Esophagus squamous epithelium (tissue), 5 donors: ENCODE data around the gene PLEKHM1. TPM values are rescaled to one million over a fixed set of nuclear protein-coding genes. Genes with fewer than 3 reads are reported as not detected.
"Not testable (repeated sequence)": the region's sequence is repeated elsewhere in the genome, so short reads cannot be mapped to it uniquely, and the experiment has no call there.

Experiments used
- DNase-seq: peaks from one replicate; lab custom pipeline; 2025; lab: John Stamatoyannopoulos, UW
- H3K27ac ChIP-seq, 4 donors: fragments of 200-600 bp; sonication (generic); one replicate each; pipeline ENCODE4 v1.5.1; 2016 to 2019; ENCODE audit warnings: mild to moderate bottlenecking in 1 of 4
- H3K27me3 ChIP-seq, 4 donors: fragments of 200-600 bp; sonication (generic); 1 replicate in 3 of 4; 2 replicates in 1 of 4; pipeline versions ENCODE4 v1.5.1 to v1.6.0; 2017 to 2021; ENCODE audit warnings: antibody characterized with exemption in 1 of 4
- H3K36me3 ChIP-seq, 3 donors: fragments of 200-600 bp; sonication (generic); one replicate each; pipeline ENCODE4 v1.5.1; 2016 to 2019
- H3K4me1 ChIP-seq, 3 donors: fragments of 200-600 bp; sonication (generic); one replicate each; pipeline ENCODE4 v1.5.1; 2017 to 2019
- H3K4me3 ChIP-seq, 4 donors: fragments of 200-600 bp; sonication (generic); 1 replicate in 3 of 4; 2 replicates in 1 of 4; pipeline ENCODE4 v1.5.1; 2016 to 2019; ENCODE audit warnings: mild to moderate bottlenecking in 2 of 4, moderate library complexity in 1 of 4
- H3K9me3 ChIP-seq, 3 donors: fragments of 200-600 bp; sonication (generic); one replicate each; pipeline ENCODE4 v1.5.1; 2016 to 2019
- POLR2A ChIP-seq, 4 donors: fragments of 450-650 bp; IDR thresholded peaks; one replicate each; pipeline ENCODE4 v1.6.1; 2017; ENCODE audit warnings: antibody characterized with exemption in 4 of 4, mild to moderate bottlenecking in 4 of 4, moderate library complexity in 3 of 4
- WGBS, 2 donors: methylation state at CpG; one replicate each; pipeline ENCODE4 v1.1.5; 2018; 5-methylcytosine and 5-hydroxymethylcytosine counted together
- intact Hi-C: fragments of 100-400 bp; cut with DNase I; formaldehyde crosslinking; loops from one replicate; pipeline ENCODE4 v1.15.0; 2022
- total RNA-seq, 4 donors: library from RNA; depleted of rRNA; stranded (reverse); fragments of >200 nt; gene quantifications; one replicate each; pipeline ENCODE4 v1.1.0, GENCODE V29; 2016
- TF ChIP-seq, protein P1 (sequence below), 6 experiments: fragments of 450-650 bp in 4 of 6; fragments of 200-600 bp in 2 of 6; sonication (generic) in 2 of 6; IDR thresholded peaks; one replicate each; pipeline ENCODE4 v1.5.1; 2016 to 2019; ENCODE audit warnings: antibody characterized with exemption in 6 of 6, mild to moderate bottlenecking in 4 of 6, moderate library complexity in 4 of 6
- donor health status: DM: yes; HTN: yes; CAD: no.

The PLEKHM1 gene
- total RNA-seq, 4 donors from 2014 or later = 47.7 to 105 (median 81.1) TPM

DNA sequence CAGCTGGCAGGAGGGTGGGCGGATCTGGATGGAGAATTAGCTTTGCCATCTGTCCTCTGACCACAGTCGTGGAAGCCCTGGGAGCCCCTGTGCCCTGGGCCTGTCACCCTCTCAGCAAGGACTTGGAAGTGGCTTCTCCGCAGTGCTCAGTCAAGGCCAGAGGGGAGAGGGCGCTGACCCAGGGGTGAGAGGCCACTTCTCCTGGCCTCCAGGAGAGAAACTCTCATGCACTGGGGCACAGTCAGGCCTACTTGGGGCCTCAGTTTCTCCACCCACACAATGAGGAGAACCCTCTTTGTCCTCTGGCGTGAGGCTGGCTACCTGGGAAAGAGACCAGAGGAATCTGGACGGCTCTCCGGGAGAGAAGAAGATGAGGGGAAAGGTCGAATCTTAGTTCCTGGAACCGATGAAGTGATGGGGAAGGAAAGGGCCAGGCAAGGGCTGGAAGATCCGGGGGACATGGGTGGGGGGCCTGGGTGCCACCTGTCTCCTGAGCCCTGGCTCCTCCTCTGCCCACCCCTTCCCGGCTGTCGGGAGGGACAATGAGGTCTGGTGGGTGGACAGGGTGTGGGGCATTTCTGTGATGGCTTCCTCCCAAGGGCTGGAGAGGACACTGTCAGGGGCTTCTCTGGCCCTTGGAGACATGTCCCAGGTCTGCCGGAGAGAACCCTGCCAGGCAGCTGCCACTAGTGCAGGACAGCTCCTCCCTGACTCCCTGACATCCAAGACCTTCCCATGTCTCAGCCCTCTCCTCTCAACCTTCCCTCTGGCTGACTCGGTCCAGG lies 48.8 kb downstream of the PLEKHM1 start:
- DNase-seq = no peak
- H3K27ac ChIP-seq = peak overlapping the region in 3 of 4 donors; percentile 78 to 80 (median 79)
- no peaks in the 10 kb centered on the region for H3K27me3 ChIP-seq
- peaks cover 11 to 83% (median 20%) of the 10 kb centered on the region in 3 donors for H3K36me3 ChIP-seq
- WGBS, 2 donors = 71 to 76% methylated on average over 5 to 6 of the region's 14 CpGs
- no peaks in the 10 kb centered on the region for H3K9me3 ChIP-seq
- peaks cover 19 to 54% (median 20%) of the 10 kb centered on the region in 3 donors for H3K4me1 ChIP-seq
- intact Hi-C loops = no loop called here
- no peak overlapping the region for H3K4me3 ChIP-seq
- TF ChIP-seq, protein P1, sequence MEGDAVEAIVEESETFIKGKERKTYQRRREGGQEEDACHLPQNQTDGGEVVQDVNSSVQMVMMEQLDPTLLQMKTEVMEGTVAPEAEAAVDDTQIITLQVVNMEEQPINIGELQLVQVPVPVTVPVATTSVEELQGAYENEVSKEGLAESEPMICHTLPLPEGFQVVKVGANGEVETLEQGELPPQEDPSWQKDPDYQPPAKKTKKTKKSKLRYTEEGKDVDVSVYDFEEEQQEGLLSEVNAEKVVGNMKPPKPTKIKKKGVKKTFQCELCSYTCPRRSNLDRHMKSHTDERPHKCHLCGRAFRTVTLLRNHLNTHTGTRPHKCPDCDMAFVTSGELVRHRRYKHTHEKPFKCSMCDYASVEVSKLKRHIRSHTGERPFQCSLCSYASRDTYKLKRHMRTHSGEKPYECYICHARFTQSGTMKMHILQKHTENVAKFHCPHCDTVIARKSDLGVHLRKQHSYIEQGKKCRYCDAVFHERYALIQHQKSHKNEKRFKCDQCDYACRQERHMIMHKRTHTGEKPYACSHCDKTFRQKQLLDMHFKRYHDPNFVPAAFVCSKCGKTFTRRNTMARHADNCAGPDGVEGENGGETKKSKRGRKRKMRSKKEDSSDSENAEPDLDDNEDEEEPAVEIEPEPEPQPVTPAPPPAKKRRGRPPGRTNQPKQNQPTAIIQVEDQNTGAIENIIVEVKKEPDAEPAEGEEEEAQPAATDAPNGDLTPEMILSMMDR (IDR thresholded peaks at IDR 0.05) = no peak
- no peak for TF ChIP-seq POLR2A (IDR thresholded peaks at IDR 0.05)

DNA sequence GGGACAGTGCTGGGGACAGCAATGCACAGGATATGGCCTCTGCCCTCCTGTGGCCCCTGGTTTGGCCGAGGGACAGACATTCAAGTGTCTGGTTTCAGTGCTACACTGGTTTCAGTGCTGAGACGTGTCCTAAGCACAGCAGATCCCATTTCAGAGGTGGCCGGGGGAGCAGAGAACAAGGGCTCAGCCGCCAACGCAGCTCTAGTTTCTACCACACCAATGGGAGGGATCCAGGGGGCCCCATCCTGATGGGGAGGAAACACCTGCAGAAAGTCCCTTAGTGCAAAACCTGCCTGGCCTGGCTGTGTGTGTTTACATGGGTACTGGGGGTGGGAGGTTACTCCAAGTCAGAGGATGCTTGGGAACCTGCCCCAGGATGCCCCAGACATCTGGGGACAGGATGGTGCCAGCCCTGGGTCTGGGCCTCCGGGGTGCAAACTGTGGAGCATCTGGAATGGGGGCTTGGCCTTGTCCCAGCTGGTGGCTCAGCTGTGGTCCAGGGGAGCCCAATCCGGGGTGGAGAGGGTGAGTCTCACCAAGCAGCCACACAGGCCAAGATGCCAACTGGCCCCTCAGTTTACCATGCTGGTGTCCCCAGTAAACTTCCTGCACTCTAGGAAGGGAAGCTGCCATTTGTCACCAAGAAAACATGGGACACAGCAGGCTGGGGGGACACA lies 49.5 kb downstream of the PLEKHM1 start:
- 45% methylated on average over 2 of the region's 7 CpGs; no CpG with 5 or more reads in 1 of the 2 donors for WGBS, 2 donors
- H3K9me3 ChIP-seq, DNase-seq, H3K27me3 ChIP-seq, intact Hi-C loops, H3K4me3 ChIP-seq: not testable (repeated sequence)
- H3K36me3 ChIP-seq = peaks cover 18 to 89% (median 23%) of the 10 kb centered on the region in 3 donors
- peak overlapping the region; percentile 64 to 80 (median 78) for H3K27ac ChIP-seq
- peaks cover 19 to 47% (median 20%) of the 10 kb centered on the region in 3 donors for H3K4me1 ChIP-seq

DNA sequence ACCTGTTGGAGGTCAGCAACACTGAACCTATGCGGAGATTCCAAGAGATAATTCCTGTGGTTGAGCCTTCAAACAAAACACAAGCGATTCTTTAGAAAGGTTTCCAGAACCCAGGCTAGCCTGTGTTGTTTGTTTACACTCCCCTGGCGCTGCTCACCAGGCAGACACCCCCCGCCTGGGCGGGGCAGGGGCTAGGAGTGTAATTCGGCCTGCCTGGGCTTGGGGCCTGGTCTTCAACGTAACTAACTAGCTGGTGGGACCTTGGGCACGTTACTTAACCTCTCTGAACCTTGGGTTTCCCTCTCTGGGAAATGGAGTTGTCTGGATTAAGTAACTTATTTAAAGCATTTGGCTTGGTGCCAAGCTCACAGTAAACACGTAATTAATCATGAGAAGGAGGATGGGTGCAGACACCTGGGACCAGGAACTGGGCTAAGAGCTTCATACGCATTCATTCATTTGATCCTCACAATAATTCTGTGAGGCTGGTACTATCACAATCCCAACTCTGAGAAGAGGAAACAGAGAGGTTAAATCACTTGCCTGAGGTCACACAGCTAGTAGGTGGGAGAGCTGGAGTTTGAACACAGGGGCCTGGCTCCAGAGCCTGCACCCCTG lies 50.3 kb downstream of the PLEKHM1 start:
- H3K9me3 ChIP-seq = no peaks in the 10 kb centered on the region
- intact Hi-C loops = no loop called here
- 60 to 63% methylated on average over 4 to 7 of the region's 10 CpGs for WGBS, 2 donors
- no peak overlapping the region for H3K4me3 ChIP-seq
- no peak for TF ChIP-seq POLR2A (IDR thresholded peaks at IDR 0.05)
- TF ChIP-seq, protein P1 (IDR thresholded peaks at IDR 0.05) = no peak
- H3K27me3 ChIP-seq = no peaks in the 10 kb centered on the region
- H3K27ac ChIP-seq = peak overlapping the region; percentile 64 to 80 (median 78)
- H3K36me3 ChIP-seq = peaks cover 20 to 89% (median 23%) of the 10 kb centered on the region in 3 donors
- DNase-seq = no peak
- H3K4me1 ChIP-seq = peaks cover 19 to 40% (median 20%) of the 10 kb centered on the region in 3 donors

DNA sequence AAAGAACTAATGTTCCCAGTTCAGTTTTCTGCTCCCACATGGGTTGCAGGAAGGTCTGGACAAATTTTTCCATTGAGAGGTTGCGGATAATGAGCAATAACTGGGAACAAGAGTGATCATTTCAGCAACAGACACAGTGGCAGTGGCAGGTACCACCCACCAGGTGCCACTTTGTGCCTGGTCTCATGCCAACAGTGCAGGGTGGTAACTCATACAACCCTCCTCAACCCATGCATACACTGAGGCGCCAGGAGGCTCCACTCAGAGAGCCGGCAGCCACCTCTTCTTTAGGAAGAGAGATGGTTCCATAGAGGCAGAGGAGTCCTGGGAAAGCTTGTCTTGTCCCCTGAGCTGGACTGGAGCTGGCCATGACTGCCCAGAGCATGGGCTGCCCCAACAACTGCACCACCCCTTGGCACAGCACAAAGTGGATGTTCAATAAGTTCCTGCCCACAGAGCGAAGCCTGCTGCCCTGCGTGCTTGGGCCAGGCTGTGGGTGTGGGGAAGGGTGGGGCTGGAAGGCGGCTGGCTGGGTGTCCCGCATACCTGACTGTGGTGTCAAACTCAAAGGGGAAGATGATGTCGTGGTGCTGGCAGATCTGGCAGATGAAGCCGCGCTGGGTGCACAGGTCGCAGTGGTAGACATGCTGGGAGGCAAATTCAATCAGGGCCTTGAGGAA lies 51.5 kb downstream of the PLEKHM1 start:
- H3K27me3 ChIP-seq = no peaks in the 10 kb centered on the region
- 20 to 100% methylated on average over 1 to 2 of the region's 11 CpGs for WGBS, 2 donors
- DNase-seq = no peak
- intact Hi-C loops = no loop called here
- H3K27ac ChIP-seq = peak overlapping the region; percentile 64 to 80 (median 78)
- TF ChIP-seq, protein P1 (IDR thresholded peaks at IDR 0.05) = peak in 1 of 6 experiments; percentile 22
- TF ChIP-seq POLR2A (IDR thresholded peaks at IDR 0.05) = no peak
- H3K9me3 ChIP-seq = no peaks in the 10 kb centered on the region
- peaks cover 20 to 89% (median 23%) of the 10 kb centered on the region in 3 donors for H3K36me3 ChIP-seq
- no peak overlapping the region for H3K4me3 ChIP-seq
- H3K4me1 ChIP-seq = peaks cover 19 to 40% (median 20%) of the 10 kb centered on the region in 3 donors
